WTC11 (cell line): ENCODE data around the gene PRCC. TPM values are rescaled to one million over a fixed set of nuclear protein-coding genes. Genes with fewer than 3 reads are reported as not detected.

Experiments
- ATAC-seq: fragments of 200-7000 bp; cut with Tn5 transposase; 2 replicates; pipeline ENCODE4 v1.10.0; 2021; ENCODE audit warnings: mild to moderate bottlenecking, moderate library complexity
- CTCF ChIA-PET: fragments of 300-600 bp; sonication (Branson Sonifier 250); formaldehyde crosslinking; loops from one replicate; lab custom pipeline; 2021; ENCODE audit warnings: antibody characterized with exemption; lab: Charles Lee
- POLR2A ChIA-PET: fragments of 350-600 bp; sonication (Branson Sonifier 250); formaldehyde crosslinking; loops from one replicate; lab custom pipeline; 2021; ENCODE audit warnings: antibody characterized with exemption; lab: Charles Lee
- DNase-seq: peaks from one replicate; pipeline ENCODE4 v3.0.0; 2021; ENCODE audit warnings: low spot score
- H3K27ac Mint-ChIP-seq: 2 replicates; pipeline ENCODE4 v1.8.0; 2021; ENCODE audit warnings: mixed read lengths
- H3K27me3 Mint-ChIP-seq: 2 replicates; pipeline ENCODE4 v1.8.0; 2021; ENCODE audit warnings: low read depth, mild to moderate bottlenecking, moderate library complexity, mixed read lengths
- H3K36me3 Mint-ChIP-seq: 2 replicates; pipeline ENCODE4 v1.8.0; 2021; ENCODE audit warnings: mixed read lengths
- H3K4me1 Mint-ChIP-seq: 2 replicates; pipeline ENCODE4 v1.8.0; 2022; ENCODE audit warnings: mixed read lengths
- H3K4me3 Mint-ChIP-seq: 2 replicates; pipeline ENCODE4 v1.8.0; 2021; ENCODE audit warnings: mild to moderate bottlenecking, moderate library complexity, mixed read lengths
- H3K9me3 Mint-ChIP-seq: 2 replicates; pipeline ENCODE4 v1.8.0; 2021; ENCODE audit warnings: mixed read lengths
- CBFB ChIP-seq: sonication (generic); formaldehyde crosslinking; IDR thresholded peaks from 2 replicates; pipeline ENCODE4 v1.8.1; 2022; ENCODE audit warnings: mild to moderate bottlenecking, low read depth, missing genetic modification reagents
- CREB1 ChIP-seq: sonication (generic); formaldehyde crosslinking; IDR thresholded peaks from 2 replicates; pipeline ENCODE4 v1.8.0; 2023; ENCODE audit warnings: mild to moderate bottlenecking, missing genetic modification reagents
- EMX1 ChIP-seq: fragments of 250-450 bp; sonication (Bioruptor Pico); IDR thresholded peaks from 2 replicates; pipeline ENCODE4 v1.8.0; 2021; ENCODE audit warnings: mild to moderate bottlenecking
- FOXJ3 ChIP-seq: sonication (generic); formaldehyde crosslinking; IDR thresholded peaks from 2 replicates; pipeline ENCODE4 v1.9.0; 2021; ENCODE audit warnings: missing genetic modification reagents, mild to moderate bottlenecking, borderline replicate concordance
- GRHL2 ChIP-seq: fragments of 250-450 bp; sonication (Bioruptor Pico); IDR thresholded peaks from 2 replicates; pipeline ENCODE4 v1.8.0; 2022; ENCODE audit warnings: mild to moderate bottlenecking, moderate library complexity; ENCODE audit not compliant: insufficient replicate concordance, severe bottlenecking
- NR1H2 ChIP-seq: sonication (generic); formaldehyde crosslinking; IDR thresholded peaks from 2 replicates; pipeline ENCODE4 v1.9.0; 2021; ENCODE audit warnings: mild to moderate bottlenecking, moderate library complexity, missing genetic modification reagents
- NR2C2 ChIP-seq: sonication (generic); formaldehyde crosslinking; IDR thresholded peaks from 2 replicates; pipeline ENCODE4 v1.8.0; 2022; ENCODE audit warnings: mild to moderate bottlenecking, missing genetic modification reagents
- NR3C1 ChIP-seq: sonication (generic); formaldehyde crosslinking; conservative IDR thresholded peaks from 2 replicates; pipeline ENCODE4 v1.8.1; 2023; ENCODE audit warnings: low read depth, mild to moderate bottlenecking, missing genetic modification reagents
- SMAD3 ChIP-seq: sonication (generic); formaldehyde crosslinking; IDR thresholded peaks from 2 replicates; pipeline ENCODE4 v1.8.0; 2022; ENCODE audit warnings: missing genetic modification reagents, mild to moderate bottlenecking, borderline replicate concordance
- SOX15 ChIP-seq: fragments of 250-450 bp; sonication (Bioruptor Pico); IDR thresholded peaks from 2 replicates; pipeline ENCODE4 v1.9.0; 2021; ENCODE audit warnings: mild to moderate bottlenecking
- SP1 ChIP-seq: sonication (generic); formaldehyde crosslinking; conservative IDR thresholded peaks from 2 replicates; pipeline ENCODE4 v1.8.1; 2022; ENCODE audit warnings: missing genetic modification reagents
- TEAD4 ChIP-seq: sonication (generic); formaldehyde crosslinking; IDR thresholded peaks from 2 replicates; pipeline ENCODE4 v1.8.0; 2022; ENCODE audit warnings: mild to moderate bottlenecking, missing genetic modification reagents
- TP53 ChIP-seq: sonication (generic); formaldehyde crosslinking; IDR thresholded peaks from 2 replicates; pipeline ENCODE4 v1.8.1; 2023; ENCODE audit warnings: mild to moderate bottlenecking, missing genetic modification reagents
- ZNF121 ChIP-seq: sonication (generic); formaldehyde crosslinking; IDR thresholded peaks from 2 replicates; pipeline ENCODE4 v1.8.0; 2023; ENCODE audit warnings: missing genetic modification reagents
- total RNA-seq: library from RNA; stranded (reverse); gene quantifications from 3 replicates; pipeline ENCODE4 v1.2.3, GENCODE V29; 2021
- TF ChIP-seq, protein P1 (sequence below): sonication (generic); formaldehyde crosslinking; IDR thresholded peaks from 2 replicates; pipeline ENCODE4 v1.8.1; 2022; ENCODE audit warnings: low read depth, mild to moderate bottlenecking, moderate library complexity, missing genetic modification reagents, borderline replicate concordance
- TF ChIP-seq, protein P2 (sequence below): sonication (generic); formaldehyde crosslinking; IDR thresholded peaks from 2 replicates; pipeline ENCODE4 v1.8.0; 2022; ENCODE audit warnings: mild to moderate bottlenecking, missing genetic modification reagents
- TF ChIP-seq, protein P3 (sequence below): sonication (generic); formaldehyde crosslinking; IDR thresholded peaks from 2 replicates; pipeline ENCODE4 v1.8.1; 2022; ENCODE audit warnings: missing genetic modification reagents, borderline replicate concordance
- TF ChIP-seq, protein P4 (sequence below): fragments of 250-450 bp; sonication (Bioruptor Pico); IDR thresholded peaks from 2 replicates; pipeline ENCODE4 v1.8.0; 2021; ENCODE audit warnings: mild to moderate bottlenecking
- TF ChIP-seq, protein P5 (sequence below): sonication (generic); formaldehyde crosslinking; IDR thresholded peaks from 2 replicates; pipeline ENCODE4 v1.8.1; 2022; ENCODE audit warnings: mild to moderate bottlenecking, moderate library complexity, missing genetic modification reagents
- TF ChIP-seq, protein P6 (sequence below): fragments of 250-450 bp; sonication (Bioruptor Pico); IDR thresholded peaks from 2 replicates; pipeline ENCODE4 v1.9.0; 2021; ENCODE audit warnings: mild to moderate bottlenecking

The PRCC gene
- total RNA-seq, 1 experiment from 2014 or later: 97.4 TPM

DNA sequence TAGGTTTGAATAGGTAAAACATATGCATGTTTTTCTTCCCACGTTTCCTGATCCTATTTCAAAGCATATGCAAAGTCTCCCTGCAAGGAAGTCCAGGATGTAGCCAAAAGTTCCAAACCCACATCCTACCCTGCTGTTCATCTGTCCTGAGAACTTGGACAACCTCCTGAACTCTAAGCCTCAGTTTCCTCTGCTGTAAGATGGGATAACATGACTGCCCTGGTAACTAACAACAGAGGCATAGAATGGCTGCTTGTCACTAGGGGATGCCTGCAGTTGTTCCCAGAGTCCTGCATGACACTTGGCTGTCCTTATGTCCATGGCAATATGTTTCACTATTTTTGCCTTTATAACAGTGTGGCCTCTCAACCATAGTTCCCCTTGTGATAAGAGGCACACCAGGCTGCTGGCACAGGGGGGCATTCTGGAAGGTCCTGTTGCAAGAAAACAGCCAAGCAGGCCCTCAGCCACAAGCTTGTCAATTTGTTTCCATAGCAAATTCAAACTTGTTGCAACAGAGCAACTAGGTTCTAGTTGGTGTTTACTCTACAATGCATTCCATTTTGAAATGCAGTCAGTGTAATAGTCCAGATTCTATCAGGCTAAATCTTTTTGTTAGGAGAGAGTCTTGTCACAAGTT is 14.4 kb upstream of the PRCC start:
- CTCF ChIA-PET: interaction anchor here (0.7 to 4.6 kb wide), 12 partner anchors 12 to 175 kb away, joined by 3 to 43 read pairs (median 8); partner anchors contain the start of genes BCAN, CRABP2, ISG20L2 and METTL25B
- Mint-ChIP-seq H3K4me1 (peaks cover 35% of the 10 kb centered on the region), H3K27ac (peak overlapping the region; percentile 93), H3K36me3 (no peaks in the 10 kb centered on the region), H3K9me3 (no peaks in the 10 kb centered on the region), H3K4me3 (peak overlapping the region; percentile 96), H3K27me3 (no peaks in the 10 kb centered on the region)
- POLR2A ChIA-PET: interaction anchor here (0.9 to 2.3 kb wide), 7 partner anchors 12 to 175 kb away, joined by 3 to 36 read pairs (median 14); partner anchors contain the start of genes CRABP2, ISG20L2, METTL25B and MRPL24
- ATAC-seq: no peak
- TF ChIP-seq SP1 (CRISPR knock-in tag): no peak
- TF ChIP-seq NR1H2: no peak
- TF ChIP-seq SOX15: no peak
- TF ChIP-seq, protein P1, sequence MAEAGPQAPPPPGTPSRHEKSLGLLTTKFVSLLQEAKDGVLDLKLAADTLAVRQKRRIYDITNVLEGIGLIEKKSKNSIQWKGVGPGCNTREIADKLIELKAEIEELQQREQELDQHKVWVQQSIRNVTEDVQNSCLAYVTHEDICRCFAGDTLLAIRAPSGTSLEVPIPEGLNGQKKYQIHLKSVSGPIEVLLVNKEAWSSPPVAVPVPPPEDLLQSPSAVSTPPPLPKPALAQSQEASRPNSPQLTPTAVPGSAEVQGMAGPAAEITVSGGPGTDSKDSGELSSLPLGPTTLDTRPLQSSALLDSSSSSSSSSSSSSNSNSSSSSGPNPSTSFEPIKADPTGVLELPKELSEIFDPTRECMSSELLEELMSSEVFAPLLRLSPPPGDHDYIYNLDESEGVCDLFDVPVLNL (CRISPR knock-in tag): no peak
- TF ChIP-seq, protein P2, sequence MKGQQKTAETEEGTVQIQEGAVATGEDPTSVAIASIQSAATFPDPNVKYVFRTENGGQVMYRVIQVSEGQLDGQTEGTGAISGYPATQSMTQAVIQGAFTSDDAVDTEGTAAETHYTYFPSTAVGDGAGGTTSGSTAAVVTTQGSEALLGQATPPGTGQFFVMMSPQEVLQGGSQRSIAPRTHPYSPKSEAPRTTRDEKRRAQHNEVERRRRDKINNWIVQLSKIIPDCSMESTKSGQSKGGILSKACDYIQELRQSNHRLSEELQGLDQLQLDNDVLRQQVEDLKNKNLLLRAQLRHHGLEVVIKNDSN (CRISPR knock-in tag): no peak
- DNase-seq: no peak

DNA sequence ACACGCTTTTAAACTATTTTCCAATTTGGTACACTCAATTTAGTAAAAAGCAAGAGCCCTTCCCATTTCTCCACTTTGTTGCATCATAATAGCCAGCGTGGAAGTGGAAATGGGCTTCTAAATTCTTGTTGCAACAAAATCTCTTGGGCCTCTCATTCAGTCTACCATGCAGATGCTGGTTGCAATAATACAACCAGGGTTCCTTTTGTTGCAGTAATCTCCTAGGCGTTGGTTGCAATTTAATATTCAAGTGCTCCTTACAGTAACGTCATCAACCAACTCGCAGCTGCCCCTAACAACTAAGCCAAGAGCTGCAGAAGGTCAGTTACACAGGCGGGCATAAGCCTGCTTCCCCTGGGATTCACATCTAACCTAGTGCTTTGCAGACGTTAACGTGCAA is 13.1 kb upstream of the PRCC start:
- Mint-ChIP-seq H3K9me3 (no peaks in the 10 kb centered on the region), H3K4me1 (peaks cover 23% of the 10 kb centered on the region), H3K4me3 (no peak overlapping the region), H3K27me3 (no peaks in the 10 kb centered on the region), H3K27ac (no peak overlapping the region), H3K36me3 (no peaks in the 10 kb centered on the region)
- DNase-seq: no peak
- CTCF ChIA-PET: interaction anchor here (1.1 kb wide), 1 partner anchor 27 kb away, joined by 3 read pairs; no protein-coding TSS in a partner anchor
- no peak for ATAC-seq
- POLR2A ChIA-PET: interaction anchor here (0.5 kb wide), 1 partner anchor 19 kb away, joined by 3 read pairs; no protein-coding TSS in a partner anchor
- TF ChIP-seq NR2C2 (CRISPR knock-in tag): no peak
- no peak for TF ChIP-seq TP53
- no peak for TF ChIP-seq CREB1 (CRISPR knock-in tag)
- TF ChIP-seq FOXJ3 (CRISPR knock-in tag): no peak
- TF ChIP-seq, protein P3, sequence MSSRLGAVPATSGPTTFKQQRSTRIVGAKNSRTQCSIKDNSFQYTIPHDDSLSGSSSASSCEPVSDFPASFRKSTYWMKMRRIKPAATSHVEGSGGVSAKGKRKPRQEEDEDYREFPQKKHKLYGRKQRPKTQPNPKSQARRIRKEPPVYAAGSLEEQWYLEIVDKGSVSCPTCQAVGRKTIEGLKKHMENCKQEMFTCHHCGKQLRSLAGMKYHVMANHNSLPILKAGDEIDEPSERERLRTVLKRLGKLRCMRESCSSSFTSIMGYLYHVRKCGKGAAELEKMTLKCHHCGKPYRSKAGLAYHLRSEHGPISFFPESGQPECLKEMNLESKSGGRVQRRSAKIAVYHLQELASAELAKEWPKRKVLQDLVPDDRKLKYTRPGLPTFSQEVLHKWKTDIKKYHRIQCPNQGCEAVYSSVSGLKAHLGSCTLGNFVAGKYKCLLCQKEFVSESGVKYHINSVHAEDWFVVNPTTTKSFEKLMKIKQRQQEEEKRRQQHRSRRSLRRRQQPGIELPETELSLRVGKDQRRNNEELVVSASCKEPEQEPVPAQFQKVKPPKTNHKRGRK (CRISPR knock-in tag): no peak
- TF ChIP-seq EMX1: no peak
- no peak for TF ChIP-seq CBFB (CRISPR knock-in tag)
- TF ChIP-seq TEAD4 (CRISPR knock-in tag): no peak
- TF ChIP-seq, protein P4, sequence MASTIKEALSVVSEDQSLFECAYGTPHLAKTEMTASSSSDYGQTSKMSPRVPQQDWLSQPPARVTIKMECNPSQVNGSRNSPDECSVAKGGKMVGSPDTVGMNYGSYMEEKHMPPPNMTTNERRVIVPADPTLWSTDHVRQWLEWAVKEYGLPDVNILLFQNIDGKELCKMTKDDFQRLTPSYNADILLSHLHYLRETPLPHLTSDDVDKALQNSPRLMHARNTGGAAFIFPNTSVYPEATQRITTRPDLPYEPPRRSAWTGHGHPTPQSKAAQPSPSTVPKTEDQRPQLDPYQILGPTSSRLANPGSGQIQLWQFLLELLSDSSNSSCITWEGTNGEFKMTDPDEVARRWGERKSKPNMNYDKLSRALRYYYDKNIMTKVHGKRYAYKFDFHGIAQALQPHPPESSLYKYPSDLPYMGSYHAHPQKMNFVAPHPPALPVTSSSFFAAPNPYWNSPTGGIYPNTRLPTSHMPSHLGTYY (CRISPR knock-in tag): no peak
- TF ChIP-seq, protein P5, sequence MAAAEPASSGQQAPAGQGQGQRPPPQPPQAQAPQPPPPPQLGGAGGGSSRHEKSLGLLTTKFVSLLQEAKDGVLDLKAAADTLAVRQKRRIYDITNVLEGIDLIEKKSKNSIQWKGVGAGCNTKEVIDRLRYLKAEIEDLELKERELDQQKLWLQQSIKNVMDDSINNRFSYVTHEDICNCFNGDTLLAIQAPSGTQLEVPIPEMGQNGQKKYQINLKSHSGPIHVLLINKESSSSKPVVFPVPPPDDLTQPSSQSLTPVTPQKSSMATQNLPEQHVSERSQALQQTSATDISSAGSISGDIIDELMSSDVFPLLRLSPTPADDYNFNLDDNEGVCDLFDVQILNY (CRISPR knock-in tag): no peak
- no peak for TF ChIP-seq NR3C1 (CRISPR knock-in tag)
- TF ChIP-seq GRHL2 (CRISPR knock-in tag): no peak
- TF ChIP-seq, protein P6, sequence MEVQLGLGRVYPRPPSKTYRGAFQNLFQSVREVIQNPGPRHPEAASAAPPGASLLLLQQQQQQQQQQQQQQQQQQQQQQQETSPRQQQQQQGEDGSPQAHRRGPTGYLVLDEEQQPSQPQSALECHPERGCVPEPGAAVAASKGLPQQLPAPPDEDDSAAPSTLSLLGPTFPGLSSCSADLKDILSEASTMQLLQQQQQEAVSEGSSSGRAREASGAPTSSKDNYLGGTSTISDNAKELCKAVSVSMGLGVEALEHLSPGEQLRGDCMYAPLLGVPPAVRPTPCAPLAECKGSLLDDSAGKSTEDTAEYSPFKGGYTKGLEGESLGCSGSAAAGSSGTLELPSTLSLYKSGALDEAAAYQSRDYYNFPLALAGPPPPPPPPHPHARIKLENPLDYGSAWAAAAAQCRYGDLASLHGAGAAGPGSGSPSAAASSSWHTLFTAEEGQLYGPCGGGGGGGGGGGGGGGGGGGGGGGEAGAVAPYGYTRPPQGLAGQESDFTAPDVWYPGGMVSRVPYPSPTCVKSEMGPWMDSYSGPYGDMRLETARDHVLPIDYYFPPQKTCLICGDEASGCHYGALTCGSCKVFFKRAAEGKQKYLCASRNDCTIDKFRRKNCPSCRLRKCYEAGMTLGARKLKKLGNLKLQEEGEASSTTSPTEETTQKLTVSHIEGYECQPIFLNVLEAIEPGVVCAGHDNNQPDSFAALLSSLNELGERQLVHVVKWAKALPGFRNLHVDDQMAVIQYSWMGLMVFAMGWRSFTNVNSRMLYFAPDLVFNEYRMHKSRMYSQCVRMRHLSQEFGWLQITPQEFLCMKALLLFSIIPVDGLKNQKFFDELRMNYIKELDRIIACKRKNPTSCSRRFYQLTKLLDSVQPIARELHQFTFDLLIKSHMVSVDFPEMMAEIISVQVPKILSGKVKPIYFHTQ (CRISPR knock-in tag): no peak
- no peak for TF ChIP-seq ZNF121 (CRISPR knock-in tag)
- no peak for TF ChIP-seq SMAD3 (CRISPR knock-in tag)
